Osteoblast (primary cell): ENCODE results near the gene ADH5. TPM values are rescaled to one million over a fixed set of nuclear protein-coding genes. Genes with fewer than 3 reads are reported as not detected.
"Not testable (repeated sequence)": the region's sequence is repeated elsewhere in the genome, so short reads cannot be mapped to it uniquely, and the experiment has no call there.

Experiments used
- DNase-seq: peaks from one replicate; pipeline ENCODE4 v3.0.0; 2011; ENCODE audit warnings: low spot score, mixed read lengths; ENCODE audit not compliant: insufficient read length; ENCODE audit errors: missing footprints
- H2AFZ ChIP-seq: 2 replicates; pipeline ENCODE4 v1.6.0; 2011; ENCODE audit warnings: mild to moderate bottlenecking, low read length
- H3K27ac ChIP-seq: 2 replicates; pipeline ENCODE4 v1.5.1; 2011; ENCODE audit warnings: mild to moderate bottlenecking, low read depth, low read length, moderate library complexity
- H3K27me3 ChIP-seq: 2 replicates; pipeline ENCODE4 v1.6.0; 2012; ENCODE audit warnings: mild to moderate bottlenecking, control low read depth, inconsistent platforms, low read length, moderate library complexity; ENCODE audit not compliant: insufficient read depth
- H3K36me3 ChIP-seq: 2 replicates; pipeline ENCODE4 v1.5.1; 2011; ENCODE audit warnings: mild to moderate bottlenecking, low read length, control low read depth, moderate library complexity; ENCODE audit not compliant: insufficient read depth
- H3K4me1 ChIP-seq: 2 replicates; pipeline ENCODE4 v1.5.1; 2011; ENCODE audit warnings: mild to moderate bottlenecking, low read length, control low read depth, moderate library complexity; ENCODE audit not compliant: insufficient read depth
- H3K4me2 ChIP-seq: 2 replicates; pipeline ENCODE4 v1.6.0; 2011; ENCODE audit warnings: mild to moderate bottlenecking, low read length; ENCODE audit not compliant: insufficient read depth
- H3K4me3 ChIP-seq: fragments of 200-600 bp; sonication (generic); 3 replicates; pipeline ENCODE4 v1.5.1; 2012; ENCODE audit warnings: mild to moderate bottlenecking, low read length, inconsistent platforms; ENCODE audit not compliant: insufficient read depth
- H3K79me2 ChIP-seq: 2 replicates; pipeline ENCODE4 v1.6.0; 2012; ENCODE audit warnings: mild to moderate bottlenecking, low read length, control low read depth, inconsistent platforms; ENCODE audit not compliant: insufficient read depth
- H3K9me3 ChIP-seq: 2 replicates; pipeline ENCODE4 v1.5.1; 2011; ENCODE audit warnings: low read depth, low read length, control low read depth
- H4K20me1 ChIP-seq: 2 replicates; pipeline ENCODE4 v1.6.0; 2012; ENCODE audit warnings: mild to moderate bottlenecking, low read length, control low read depth; ENCODE audit not compliant: insufficient read depth
- CTCF ChIP-seq: IDR thresholded peaks from 2 replicates; pipeline ENCODE4 v1.5.1; 2011; ENCODE audit warnings: mild to moderate bottlenecking, low read depth, low read length, moderate library complexity; ENCODE audit errors: extremely low read depth
- total RNA-seq: library from RNA; depleted of rRNA; stranded (reverse); fragments of >200 nt; gene quantifications from 2 replicates; pipeline ENCODE4 v1.2.3, GENCODE V29; 2012

The ADH5 gene
- total RNA-seq, 1 donor, result 293 TPM

DNA sequence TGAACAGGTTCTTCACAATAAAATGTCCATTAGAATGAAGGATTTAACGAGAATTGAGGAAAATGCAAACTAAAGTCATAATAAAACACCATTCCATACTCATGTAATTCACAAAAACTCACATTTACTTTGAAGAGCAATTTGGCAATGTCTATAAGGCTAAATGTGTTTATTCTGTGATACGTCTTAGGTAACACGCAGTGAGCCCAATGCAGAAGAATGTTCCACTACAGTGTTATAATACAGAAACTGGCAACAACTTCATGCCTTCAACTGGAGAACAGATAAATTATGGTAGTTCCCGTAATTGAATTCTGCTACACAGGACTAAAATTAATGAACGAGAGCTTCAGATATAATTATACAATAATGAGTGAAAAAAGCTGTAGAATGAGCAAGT is 17.4 kb downstream of the ADH5 start:
- H3K4me3 ChIP-seq, result no peak overlapping the region
- no peaks in the 10 kb centered on the region for H3K27me3 ChIP-seq
- no peaks in the 10 kb centered on the region for H4K20me1 ChIP-seq
- H2AFZ ChIP-seq, result no peak overlapping the region
- no peaks in the 10 kb centered on the region for H3K4me1 ChIP-seq
- peaks cover 3% of the 10 kb centered on the region for H3K79me2 ChIP-seq
- DNase-seq, result no peak
- no peak for TF ChIP-seq CTCF
- H3K9me3 ChIP-seq, result no peaks in the 10 kb centered on the region
- H3K4me2 ChIP-seq, result no peak overlapping the region
- H3K36me3 ChIP-seq, result peaks cover 54% of the 10 kb centered on the region
- no peak overlapping the region for H3K27ac ChIP-seq

DNA sequence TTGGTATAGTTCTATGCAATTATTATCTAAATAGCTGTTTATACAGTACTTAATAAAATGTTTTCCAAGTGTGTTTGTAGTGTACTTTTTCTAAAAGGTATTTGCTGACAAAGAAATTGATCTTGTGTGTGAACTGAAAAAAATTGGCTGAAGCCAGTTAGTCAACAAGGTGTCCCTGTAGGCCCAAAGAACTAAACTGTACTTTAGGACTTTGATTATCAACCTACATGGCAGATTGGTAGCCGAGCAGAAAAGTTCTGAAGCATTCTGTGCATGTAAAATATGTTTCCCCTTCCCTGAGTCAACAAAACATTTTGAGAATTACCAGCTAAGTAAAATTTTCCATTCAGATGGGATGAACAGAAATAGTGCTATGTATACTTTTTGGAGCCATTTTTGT is 21.0 kb downstream of the ADH5 start:
- no peaks in the 10 kb centered on the region for H3K4me1 ChIP-seq
- H3K27ac ChIP-seq, result no peak overlapping the region
- H3K9me3 ChIP-seq, result no peaks in the 10 kb centered on the region
- no peaks in the 10 kb centered on the region for H4K20me1 ChIP-seq
- H3K36me3 ChIP-seq, result peaks cover 26% of the 10 kb centered on the region
- no peaks in the 10 kb centered on the region for H3K27me3 ChIP-seq
- H3K4me3 ChIP-seq, result no peak overlapping the region
- DNase-seq, result no peak
- H3K4me2 ChIP-seq, result no peak overlapping the region
- no peak for TF ChIP-seq CTCF
- H2AFZ ChIP-seq, result no peak overlapping the region
- H3K79me2 ChIP-seq, result no peaks in the 10 kb centered on the region

- not testable (repeated sequence) for H3K27me3 ChIP-seq, H3K79me2 ChIP-seq, H3K4me3 ChIP-seq, H3K9me3 ChIP-seq, H3K27ac ChIP-seq, H3K4me2 ChIP-seq, H3K4me1 ChIP-seq, H2AFZ ChIP-seq, H4K20me1 ChIP-seq, DNase-seq
- peaks cover 26% of the 10 kb centered on the region for H3K36me3 ChIP-seq
Observed at GRCh38 chr4:99065521-99065920, 23.1 kb downstream of the ADH5 start.

GRCh38 chr4:99062120-99062519 is 26.5 kb downstream of the ADH5 start:
- TF ChIP-seq CTCF, result no peak

More at GRCh38 chr4:99062120-99062519, 26.5 kb downstream of the ADH5 start:
- no peak overlapping the region for H3K4me2 ChIP-seq
- H3K27ac ChIP-seq, result no peak overlapping the region
- no peaks in the 10 kb centered on the region for H3K9me3 ChIP-seq
- no peak overlapping the region for H2AFZ ChIP-seq
- DNase-seq, result no peak
- H3K4me3 ChIP-seq, result no peak overlapping the region
- H3K79me2 ChIP-seq, result no peaks in the 10 kb centered on the region
- no peaks in the 10 kb centered on the region for H4K20me1 ChIP-seq
- no peaks in the 10 kb centered on the region for H3K27me3 ChIP-seq
- H3K36me3 ChIP-seq, result peaks cover 26% of the 10 kb centered on the region
- peaks cover 15% of the 10 kb centered on the region for H3K4me1 ChIP-seq
